Activated CD4-positive, alpha-beta T cell treated with anti-CD3 and anti-CD28 coated beads for 36 hours (primary cell): ENCODE measurements around the gene NEDD4. TPM values are rescaled to one million over a fixed set of nuclear protein-coding genes. Genes with fewer than 3 reads are reported as not detected.
"Not testable (repeated sequence)": the region's sequence is repeated elsewhere in the genome, so short reads cannot be mapped to it uniquely, and the experiment has no call there.

ENCODE experiments used
- ATAC-seq: fragments of 200-7000 bp; cut with Tn5 transposase; one replicate; pipeline ENCODE4 v1.10.0; 2021; ENCODE audit warnings: mild to moderate bottlenecking, moderate library complexity
- CTCF ChIA-PET: fragments of 350-600 bp; sonication (Branson Sonifier 250); formaldehyde crosslinking; loops from one replicate; lab custom pipeline; 2021; ENCODE audit warnings: antibody characterized with exemption; lab: Charles Lee
- POLR2A ChIA-PET: fragments of 350-600 bp; sonication (Branson Sonifier 250); formaldehyde crosslinking; loops from one replicate; lab custom pipeline; 2021; ENCODE audit warnings: antibody characterized with exemption, inconsistent platforms; lab: Charles Lee
- DNase-seq: peaks from one replicate; pipeline ENCODE4 v3.0.0-alpha.2; 2020
- H3K27ac Mint-ChIP-seq: one replicate; pipeline ENCODE4 v1.8.0; 2021; ENCODE audit warnings: mixed read lengths
- H3K27me3 Mint-ChIP-seq: one replicate; pipeline ENCODE4 v1.8.0; 2021; ENCODE audit warnings: mixed read lengths
- H3K36me3 Mint-ChIP-seq: one replicate; pipeline ENCODE4 v1.8.0; 2021; ENCODE audit warnings: low read depth, mixed read lengths
- H3K4me1 Mint-ChIP-seq: one replicate; pipeline ENCODE4 v1.8.0; 2021; ENCODE audit warnings: mixed read lengths
- H3K4me3 Mint-ChIP-seq: one replicate; pipeline ENCODE4 v1.8.0; 2021; ENCODE audit warnings: mild to moderate bottlenecking, moderate library complexity, mixed read lengths
- H3K9me3 Mint-ChIP-seq: one replicate; pipeline ENCODE4 v1.8.0; 2021; ENCODE audit warnings: low read depth, mixed read lengths
- intact Hi-C, 2 experiments: fragments of 100-400 bp; cut with DNase I in 1 of 2; cut with micrococcal nuclease in 1 of 2; formaldehyde crosslinking; loops; one replicate each; pipeline versions ENCODE4 v1.14.2 to v1.15.1; 2022 to 2024; cut with DNase I, micrococcal nuclease
- total RNA-seq, 2 experiments: library from RNA; stranded (reverse); gene quantifications; one replicate each; pipeline ENCODE4 v1.2.3, GENCODE V29; 2021

The NEDD4 gene
- total RNA-seq, 2 experiments from 2014 or later, result 22.4 to 23.3 TPM

- Mint-ChIP-seq H3K27me3 (no peaks in the 10 kb centered on the region), H3K27ac (no peak overlapping the region), H3K9me3 (no peaks in the 10 kb centered on the region), H3K4me1 (peaks cover 2% of the 10 kb centered on the region), H3K36me3 (peaks cover 6% of the 10 kb centered on the region), H3K4me3 (no peak overlapping the region)
- ChIA-PET CTCF (no interaction called here), POLR2A (interaction anchor here (0.6 kb wide), 1 partner anchor 94 kb away, joined by 4 read pairs; no protein-coding TSS in a partner anchor)
- ATAC-seq (no peak), DNase-seq (no peak)
- intact Hi-C loops, result no loop called here
These were observed 38.4 kb downstream of the NEDD4 start for GRCh38 chr15:55954862-55955605.

- H3K4me3 Mint-ChIP-seq, H3K27ac Mint-ChIP-seq, ATAC-seq, intact Hi-C loops, H3K4me1 Mint-ChIP-seq, H3K9me3 Mint-ChIP-seq, POLR2A ChIA-PET, H3K27me3 Mint-ChIP-seq, CTCF ChIA-PET, DNase-seq: not testable (repeated sequence)
- peaks cover 17% of the 10 kb centered on the region for H3K36me3 Mint-ChIP-seq
These were observed 40.7 kb downstream of the NEDD4 start for GRCh38 chr15:55952501-55953274.

GRCh38 chr15:55944606-55945005 lies 48.8 kb downstream of the NEDD4 start:
- H3K9me3 Mint-ChIP-seq, CTCF ChIA-PET, H3K4me1 Mint-ChIP-seq, DNase-seq, ATAC-seq, H3K27ac Mint-ChIP-seq, POLR2A ChIA-PET, H3K27me3 Mint-ChIP-seq, intact Hi-C loops, H3K4me3 Mint-ChIP-seq: not testable (repeated sequence)
- peaks cover 25% of the 10 kb centered on the region for H3K36me3 Mint-ChIP-seq

GRCh38 chr15:55942332-55942731 lies 51.1 kb downstream of the NEDD4 start:
- H3K9me3 Mint-ChIP-seq, result peaks cover 11% of the 10 kb centered on the region
- no peak overlapping the region for H3K4me3 Mint-ChIP-seq
- DNase-seq, result no peak
- H3K4me1 Mint-ChIP-seq, result no peaks in the 10 kb centered on the region
- peaks cover 26% of the 10 kb centered on the region for H3K36me3 Mint-ChIP-seq
- POLR2A ChIA-PET, result no interaction called here
- CTCF ChIA-PET, result no interaction called here
- H3K27ac Mint-ChIP-seq, result no peak overlapping the region
- intact Hi-C loops, result no loop called here
- no peaks in the 10 kb centered on the region for H3K27me3 Mint-ChIP-seq
- ATAC-seq, result no peak

GRCh38 chr15:55937040-55937439 lies 56.4 kb downstream of the NEDD4 start:
- intact Hi-C loops, result no loop called here
- ATAC-seq, result no peak
- Mint-ChIP-seq H3K4me3 (no peak overlapping the region), H3K9me3 (peaks cover 13% of the 10 kb centered on the region), H3K27me3 (no peaks in the 10 kb centered on the region), H3K4me1 (no peaks in the 10 kb centered on the region), H3K27ac (no peak overlapping the region), H3K36me3 (peaks cover 14% of the 10 kb centered on the region)
- no peak for DNase-seq
- ChIA-PET CTCF (interaction anchor here (1.3 kb wide), 1 partner anchor 20 kb away, joined by 4 read pairs; no protein-coding TSS in a partner anchor), POLR2A (no interaction called here)

DNA sequence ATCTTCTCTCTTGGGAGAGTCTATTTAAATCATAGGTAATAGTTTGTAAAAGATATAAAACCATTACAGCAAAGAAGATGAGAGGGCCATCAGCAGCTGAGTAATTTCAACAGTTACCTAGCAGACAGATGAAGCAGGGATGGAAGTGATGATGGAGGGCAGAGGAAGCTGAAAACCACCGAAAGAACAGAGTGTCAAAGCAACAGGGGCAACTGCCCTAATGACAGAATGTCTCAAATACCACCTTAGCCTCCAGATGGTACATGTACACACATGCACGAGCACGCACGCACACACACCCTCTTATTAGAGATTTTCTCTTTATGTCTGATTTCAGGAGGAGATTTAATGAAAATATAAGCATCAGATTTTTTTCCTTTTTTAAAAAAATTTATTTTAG lies 64.5 kb downstream of the NEDD4 start:
- Mint-ChIP-seq H3K4me1 (no peaks in the 10 kb centered on the region), H3K9me3 (peaks cover 4% of the 10 kb centered on the region), H3K4me3 (no peak overlapping the region), H3K27ac (no peak overlapping the region), H3K36me3 (peaks cover 1% of the 10 kb centered on the region), H3K27me3 (no peaks in the 10 kb centered on the region)
- ChIA-PET CTCF (no interaction called here), POLR2A (interaction anchor here (0.5 kb wide), 1 partner anchor 84 kb away, joined by 10 read pairs; no protein-coding TSS in a partner anchor)
- no peak for DNase-seq
- intact Hi-C loops, result no loop called here
- no peak for ATAC-seq

- Mint-ChIP-seq H3K27ac (no peak overlapping the region), H3K9me3 (no peaks in the 10 kb centered on the region), H3K27me3 (no peaks in the 10 kb centered on the region), H3K4me1 (peaks cover 4% of the 10 kb centered on the region), H3K4me3 (no peak overlapping the region), H3K36me3 (no peaks in the 10 kb centered on the region)
- POLR2A ChIA-PET, result no interaction called here
- no peak for DNase-seq
- CTCF ChIA-PET, result no interaction called here
- no peak for ATAC-seq
- intact Hi-C loops, result no loop called here
These were observed 71.7 kb downstream of the NEDD4 start for GRCh38 chr15:55921744-55922143.

GRCh38 chr15:55917881-55918296 lies 75.5 kb downstream of the NEDD4 start:
- no peaks in the 10 kb centered on the region for H3K36me3 Mint-ChIP-seq
- DNase-seq (peak; percentile 26), ATAC-seq (no peak)
- no peak overlapping the region for H3K27ac Mint-ChIP-seq
- POLR2A ChIA-PET, result no interaction called here
- no peaks in the 10 kb centered on the region for H3K9me3 Mint-ChIP-seq
- intact Hi-C loops, result loop anchor here in 1 of 2 experiments (5.0 to 10.0 kb wide), 2 partner anchors 137 to 271 kb away; no protein-coding TSS in a partner anchor
- H3K4me1 Mint-ChIP-seq, result peaks cover 4% of the 10 kb centered on the region
- H3K27me3 Mint-ChIP-seq, result no peaks in the 10 kb centered on the region
- CTCF ChIA-PET, result interaction anchor here (0.7 to 1.5 kb wide), 8 partner anchors 10 to 143 kb away, joined by 3 to 6 read pairs (median 4); no protein-coding TSS in a partner anchor
- H3K4me3 Mint-ChIP-seq, result no peak overlapping the region

DNA sequence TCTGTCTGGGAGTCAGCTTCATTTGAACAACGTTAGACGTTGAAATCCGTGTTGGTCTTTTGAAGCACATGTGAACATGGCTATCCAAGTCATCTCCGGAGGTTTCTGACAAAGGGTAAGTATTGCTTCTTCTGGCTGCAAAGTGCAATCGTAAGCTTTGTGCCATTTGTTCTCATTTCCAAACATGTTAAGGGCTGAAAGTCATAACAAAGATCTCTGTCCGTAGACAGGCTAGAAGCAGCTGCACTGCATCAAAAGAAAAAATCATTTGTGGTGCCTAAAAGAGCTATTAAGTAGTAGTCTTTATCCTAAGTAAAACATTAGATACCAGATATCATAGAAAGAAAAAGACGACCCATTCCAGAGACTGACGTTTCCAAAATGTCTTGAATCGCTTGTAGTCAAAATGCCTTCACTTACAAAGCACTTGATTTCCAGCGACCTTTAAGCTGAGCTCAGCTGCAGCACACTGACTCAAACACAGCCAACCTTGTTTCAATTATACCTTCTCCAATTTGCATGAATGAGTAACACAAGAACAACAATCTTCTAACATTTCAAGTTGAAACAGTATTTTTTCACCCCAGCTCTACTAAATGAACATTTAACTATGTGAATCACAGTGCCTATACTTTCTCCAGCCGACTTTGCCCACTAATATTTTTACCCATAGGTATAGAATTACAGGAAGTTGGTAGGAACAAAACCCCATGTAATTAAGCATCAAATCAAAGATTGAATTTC lies 76.6 kb downstream of the NEDD4 start:
- ATAC-seq (peak; percentile 70), DNase-seq (no peak)
- no peaks in the 10 kb centered on the region for H3K9me3 Mint-ChIP-seq
- no peaks in the 10 kb centered on the region for H3K36me3 Mint-ChIP-seq
- H3K4me1 Mint-ChIP-seq, result peaks cover 4% of the 10 kb centered on the region
- no peaks in the 10 kb centered on the region for H3K27me3 Mint-ChIP-seq
- CTCF ChIA-PET, result interaction anchor here (0.6 to 1.5 kb wide), 7 partner anchors 16 to 1144 kb away, joined by 3 to 6 read pairs (median 4); no protein-coding TSS in a partner anchor
- intact Hi-C loops, result loop anchor here in 1 of 2 experiments (5.0 to 10.0 kb wide), 2 partner anchors 138 to 270 kb away; no protein-coding TSS in a partner anchor
- no peak overlapping the region for H3K27ac Mint-ChIP-seq
- POLR2A ChIA-PET, result no interaction called here
- H3K4me3 Mint-ChIP-seq, result no peak overlapping the region

GRCh38 chr15:55915876-55916567 lies 77.4 kb downstream of the NEDD4 start:
- Mint-ChIP-seq H3K9me3 (no peaks in the 10 kb centered on the region), H3K4me3 (no peak overlapping the region), H3K27me3 (no peaks in the 10 kb centered on the region), H3K27ac (no peak overlapping the region), H3K36me3 (no peaks in the 10 kb centered on the region), H3K4me1 (peaks cover 4% of the 10 kb centered on the region)
- POLR2A ChIA-PET, result no interaction called here
- CTCF ChIA-PET, result interaction anchor here (0.7 to 1.5 kb wide), 3 partner anchors 14 to 1143 kb away, joined by 3 to 4 read pairs (median 3); no protein-coding TSS in a partner anchor
- ATAC-seq (no peak), DNase-seq (no peak)
- intact Hi-C loops, result loop anchor here in 1 of 2 experiments (5.0 to 10.0 kb wide), 2 partner anchors 139 to 269 kb away; no protein-coding TSS in a partner anchor
